GM20000 (cell line): ENCODE results near the gene NEK6.

Source experiments
- DNase-seq: peaks from one replicate; pipeline ENCODE4 v3.0.0; 2012; ENCODE audit warnings: low spot score
- CTCF ChIP-seq: IDR thresholded peaks from 2 replicates; pipeline ENCODE4 v1.5.1; 2012; ENCODE audit warnings: mild to moderate bottlenecking, control low read depth; ENCODE audit errors: extremely low read depth, missing control alignments

NEK6 gene

DNA sequence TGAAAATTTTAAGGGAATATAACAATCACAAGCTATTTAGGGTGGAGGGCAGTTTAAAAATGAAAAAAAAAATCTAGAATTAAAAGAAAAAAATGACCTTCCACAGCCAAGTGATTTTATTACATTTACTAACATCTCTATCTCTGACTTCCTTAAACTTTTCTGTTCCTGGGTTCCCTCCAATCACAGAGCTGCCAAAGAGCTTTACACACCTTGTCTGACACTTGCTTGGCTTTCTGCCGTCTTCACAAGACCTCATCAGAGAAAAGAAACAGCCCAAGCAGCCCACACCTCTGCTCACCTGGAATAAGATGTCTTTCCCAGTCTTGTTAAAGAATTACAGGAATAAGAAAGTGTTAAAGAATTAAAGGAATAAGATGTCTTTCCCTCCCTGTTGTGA lies 118.6 kb downstream of the NEK6 start:
- DNase-seq, result no peak
- no peak for TF ChIP-seq CTCF

DNA sequence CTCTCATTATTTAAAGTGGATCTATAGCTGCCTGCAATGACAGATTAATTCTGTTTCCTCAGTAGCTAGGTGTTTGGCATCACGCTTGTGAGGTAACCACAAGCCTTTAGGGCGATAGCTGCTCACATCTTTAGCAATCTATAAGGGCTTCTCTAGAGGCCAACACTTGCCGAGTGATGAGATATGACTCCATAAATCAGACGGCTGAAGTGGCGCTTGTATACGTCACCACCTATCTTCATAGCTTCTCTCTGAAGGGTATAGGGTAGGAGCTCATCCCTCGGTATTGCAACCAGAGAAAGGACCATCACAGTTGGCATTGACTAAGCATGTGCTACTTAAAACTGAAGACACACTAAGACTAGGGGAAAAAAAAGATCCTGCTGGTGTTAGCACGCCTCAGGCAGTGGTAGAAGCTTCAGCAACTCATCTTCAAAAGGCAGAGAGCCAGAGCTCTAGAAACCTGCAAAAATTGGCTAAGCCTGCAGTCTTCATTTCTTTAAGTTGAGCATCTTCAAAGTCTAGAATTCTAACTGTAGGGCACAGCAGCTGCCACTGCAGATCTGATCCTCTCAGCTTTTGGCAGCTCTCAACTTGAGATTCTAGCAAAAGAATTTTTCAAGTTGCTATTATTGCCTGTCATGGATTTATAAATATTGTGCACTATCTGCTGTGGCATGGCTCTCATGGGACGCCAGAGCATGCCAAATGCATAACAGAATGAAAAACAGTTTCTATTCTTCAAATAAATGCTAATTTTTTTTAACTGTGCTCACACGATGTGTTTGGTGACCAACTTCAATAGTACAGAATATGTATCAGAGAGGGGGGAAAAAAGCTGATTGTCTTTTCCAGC lies 120.0 kb downstream of the NEK6 start:
- TF ChIP-seq CTCF, result no peak
- DNase-seq, result no peak

- TF ChIP-seq CTCF, result no peak
- no peak for DNase-seq
Observed at GRCh38 chr9:124381170-124381945, 123.6 kb downstream of the NEK6 start.

GRCh38 chr9:124384210-124384609 lies 126.5 kb downstream of the NEK6 start:
- no peak for DNase-seq
- no peak for TF ChIP-seq CTCF

- no peak for DNase-seq
- TF ChIP-seq CTCF, result no peak
Observed at GRCh38 chr9:124384846-124385245, 127.1 kb downstream of the NEK6 start.

DNA sequence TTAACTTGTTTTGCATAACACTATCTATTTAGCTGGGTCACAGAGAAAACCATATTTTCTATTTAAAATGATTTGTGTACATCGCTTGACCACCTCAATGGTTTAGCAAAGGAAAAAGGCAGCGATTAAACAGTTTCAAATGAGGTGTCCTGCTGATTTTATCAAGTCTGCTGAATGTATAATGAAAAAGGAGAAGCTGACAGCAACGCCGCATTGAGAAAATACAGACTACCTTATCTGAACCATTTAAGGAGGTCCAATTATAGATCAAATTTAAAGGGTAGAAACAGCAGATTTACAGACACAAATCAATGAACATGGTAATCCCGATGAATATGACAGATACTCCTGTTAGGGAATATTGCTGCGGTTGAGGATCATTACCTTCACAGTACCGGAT lies 127.9 kb downstream of the NEK6 start:
- DNase-seq, result no peak
- TF ChIP-seq CTCF, result no peak

- no peak for DNase-seq
- no peak for TF ChIP-seq CTCF
Observed at GRCh38 chr9:124386201-124386600, 128.5 kb downstream of the NEK6 start.
